Fibroblast of the aortic adventitia (primary cell): ENCODE data around the gene TMEM150B. TPM values are rescaled to one million over a fixed set of nuclear protein-coding genes. Genes with fewer than 3 reads are reported as not detected.

Experiments
- DNase-seq: peaks from one replicate; pipeline ENCODE4 v3.0.0-alpha.2; 2010; ENCODE audit warnings: low read depth
- H3K4me3 ChIP-seq: 2 replicates; pipeline ENCODE4 v1.5.1; 2011; ENCODE audit warnings: low read depth, mild to moderate bottlenecking, control low read depth, low read length, moderate library complexity
- total RNA-seq: library from RNA; depleted of rRNA; stranded (reverse); fragments of >200 nt; gene quantifications from 2 replicates; pipeline ENCODE4 v1.2.3, GENCODE V29; 2012; ENCODE audit warnings: low replicate concordance
- TF ChIP-seq, protein P1 (sequence below): IDR thresholded peaks from 2 replicates; pipeline ENCODE4 v1.5.1; 2011; ENCODE audit warnings: mild to moderate bottlenecking, low read length, control low read depth, inconsistent platforms; ENCODE audit not compliant: insufficient read depth

TMEM150B gene
- total RNA-seq, 1 donor: not detected

DNA sequence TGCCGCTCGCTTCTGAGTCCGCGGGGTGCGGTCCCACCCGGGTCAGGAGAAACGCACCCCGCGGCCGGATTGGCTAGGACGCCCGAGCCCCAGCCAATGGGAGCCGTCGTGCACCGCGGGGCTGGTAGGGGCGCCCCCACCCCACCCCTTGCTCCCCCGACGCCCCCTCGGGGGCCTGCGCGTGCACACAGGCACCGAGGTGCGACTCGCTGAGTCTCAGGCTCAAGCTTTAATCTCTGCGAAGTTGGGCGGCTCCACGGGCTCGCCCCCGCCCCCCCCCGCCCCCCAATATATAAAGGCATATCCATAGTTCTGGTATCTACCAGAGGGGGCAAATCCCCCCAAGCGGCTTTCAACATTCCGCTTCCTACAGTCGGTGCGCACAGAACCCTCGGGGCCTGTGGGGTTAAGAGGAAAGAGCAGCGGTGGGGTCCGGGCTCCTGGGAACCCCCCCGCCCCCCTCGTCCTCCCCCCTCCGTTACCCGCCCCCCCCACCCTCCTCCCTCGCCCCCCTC is 29.6 kb upstream of the TMEM150B start, which contains the start of gene COX6B2:
Gene COX6B2, minus strand, starts transcription at position 22 of the 515 bp plus-strand sequence. CDS start 198 bp downstream, outside the sequence.
- peak within 1 kb of the TSS; percentile 60 for H3K4me3 ChIP-seq
- TF ChIP-seq, protein P1, sequence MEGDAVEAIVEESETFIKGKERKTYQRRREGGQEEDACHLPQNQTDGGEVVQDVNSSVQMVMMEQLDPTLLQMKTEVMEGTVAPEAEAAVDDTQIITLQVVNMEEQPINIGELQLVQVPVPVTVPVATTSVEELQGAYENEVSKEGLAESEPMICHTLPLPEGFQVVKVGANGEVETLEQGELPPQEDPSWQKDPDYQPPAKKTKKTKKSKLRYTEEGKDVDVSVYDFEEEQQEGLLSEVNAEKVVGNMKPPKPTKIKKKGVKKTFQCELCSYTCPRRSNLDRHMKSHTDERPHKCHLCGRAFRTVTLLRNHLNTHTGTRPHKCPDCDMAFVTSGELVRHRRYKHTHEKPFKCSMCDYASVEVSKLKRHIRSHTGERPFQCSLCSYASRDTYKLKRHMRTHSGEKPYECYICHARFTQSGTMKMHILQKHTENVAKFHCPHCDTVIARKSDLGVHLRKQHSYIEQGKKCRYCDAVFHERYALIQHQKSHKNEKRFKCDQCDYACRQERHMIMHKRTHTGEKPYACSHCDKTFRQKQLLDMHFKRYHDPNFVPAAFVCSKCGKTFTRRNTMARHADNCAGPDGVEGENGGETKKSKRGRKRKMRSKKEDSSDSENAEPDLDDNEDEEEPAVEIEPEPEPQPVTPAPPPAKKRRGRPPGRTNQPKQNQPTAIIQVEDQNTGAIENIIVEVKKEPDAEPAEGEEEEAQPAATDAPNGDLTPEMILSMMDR: no peak
- no peak for DNase-seq

DNA sequence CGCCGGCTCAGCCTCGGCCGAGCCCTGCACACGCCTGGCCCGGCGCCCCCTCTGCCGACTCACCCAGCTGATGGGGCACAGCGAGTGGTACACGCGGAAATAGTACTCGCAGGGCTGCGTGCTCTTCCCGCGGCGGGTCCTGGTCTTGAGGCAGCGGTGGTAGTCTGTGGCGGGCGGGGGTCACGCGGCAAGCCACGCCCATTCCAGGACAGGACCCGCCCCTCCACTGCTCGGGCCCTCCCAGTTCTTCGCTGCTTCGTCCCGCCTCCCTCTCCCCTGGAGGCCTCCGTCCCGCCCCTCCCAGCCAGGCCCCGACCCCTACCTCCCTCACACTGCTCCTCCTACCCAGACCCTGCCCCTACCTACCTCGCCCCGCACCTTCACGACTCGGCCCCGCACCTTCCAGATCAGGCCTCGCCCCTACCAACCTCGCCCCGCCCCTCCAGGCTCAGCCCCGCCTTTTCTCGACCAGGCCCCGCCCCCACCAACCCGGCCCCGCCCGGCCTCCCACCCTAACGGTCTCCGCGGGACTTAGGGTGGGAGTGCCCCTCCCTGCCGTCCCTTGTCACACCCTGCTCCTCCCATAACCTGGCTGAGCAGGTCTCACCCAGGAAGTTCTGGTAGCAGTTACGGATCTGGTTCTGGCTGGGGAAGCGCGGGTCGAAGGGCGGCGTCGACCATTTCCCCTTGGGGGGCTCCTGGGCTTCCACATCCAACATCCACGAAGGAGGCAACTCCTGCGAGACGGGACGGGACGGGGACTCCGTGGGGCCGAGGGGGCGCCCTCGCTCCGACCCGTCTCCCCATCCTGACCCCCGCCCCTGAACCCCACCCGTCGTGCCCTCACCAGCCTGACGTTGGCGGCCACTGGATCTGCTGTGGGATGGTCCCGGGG is 28.9 kb upstream of the TMEM150B start:
- TF ChIP-seq, protein P1: no peak
- peak overlapping the region; percentile 60 for H3K4me3 ChIP-seq
- peak; percentile 39 for DNase-seq

DNA sequence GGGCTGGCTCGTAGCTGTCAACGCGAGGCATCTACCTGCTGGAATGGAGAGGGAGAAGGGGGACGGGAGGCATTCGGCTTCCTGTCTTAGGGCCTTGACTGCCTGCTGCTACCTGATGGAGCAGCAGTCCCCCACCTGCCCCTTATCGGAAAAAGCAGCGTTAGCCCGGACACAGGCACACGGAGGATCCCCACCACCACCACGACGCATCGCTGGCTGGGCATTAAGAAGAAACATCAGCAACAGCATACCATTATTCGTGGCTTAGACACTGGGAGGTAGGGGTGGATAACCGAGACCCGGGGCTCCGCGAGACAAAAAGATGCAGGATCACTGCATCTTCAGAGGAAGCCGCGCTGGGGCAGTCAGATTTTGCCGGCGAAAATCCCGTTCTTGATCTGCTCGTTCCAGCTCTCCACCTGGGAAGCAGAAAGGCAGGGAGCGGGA is 28.2 kb upstream of the TMEM150B start:
- peak overlapping the region; percentile 60 for H3K4me3 ChIP-seq
- no peak for DNase-seq
- TF ChIP-seq, protein P1: no peak

DNA sequence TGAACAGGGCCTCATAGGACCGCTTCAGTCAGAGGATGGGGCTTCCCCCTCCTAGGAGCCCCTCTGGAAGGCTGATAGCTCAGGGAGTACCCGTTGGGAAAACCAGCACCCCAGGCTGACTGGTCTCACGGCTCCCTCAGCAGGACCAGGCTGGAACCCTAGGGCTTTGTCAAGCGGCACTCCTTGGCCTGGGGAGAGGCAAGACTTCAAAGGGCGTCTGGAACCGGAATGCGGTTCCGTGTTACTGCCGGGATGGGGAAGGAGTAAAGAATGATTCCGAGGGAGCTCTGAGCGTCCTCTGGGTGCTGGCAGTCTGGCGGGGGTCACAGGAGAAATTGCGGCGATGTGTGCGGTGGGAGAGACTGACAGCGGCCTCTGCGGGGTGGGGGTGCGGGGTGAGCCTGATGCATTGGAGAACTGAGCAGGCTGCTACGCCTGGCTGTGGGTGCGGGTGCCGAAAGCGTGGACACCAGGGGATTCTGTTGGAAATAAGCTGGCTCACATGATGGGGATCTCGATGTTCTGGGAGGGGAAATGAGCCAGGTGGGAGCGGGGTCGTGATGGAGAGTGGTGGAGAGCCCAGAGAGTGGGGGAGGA is 27.5 kb upstream of the TMEM150B start:
- DNase-seq: no peak
- TF ChIP-seq, protein P1: no peak
- no peak overlapping the region for H3K4me3 ChIP-seq

DNA sequence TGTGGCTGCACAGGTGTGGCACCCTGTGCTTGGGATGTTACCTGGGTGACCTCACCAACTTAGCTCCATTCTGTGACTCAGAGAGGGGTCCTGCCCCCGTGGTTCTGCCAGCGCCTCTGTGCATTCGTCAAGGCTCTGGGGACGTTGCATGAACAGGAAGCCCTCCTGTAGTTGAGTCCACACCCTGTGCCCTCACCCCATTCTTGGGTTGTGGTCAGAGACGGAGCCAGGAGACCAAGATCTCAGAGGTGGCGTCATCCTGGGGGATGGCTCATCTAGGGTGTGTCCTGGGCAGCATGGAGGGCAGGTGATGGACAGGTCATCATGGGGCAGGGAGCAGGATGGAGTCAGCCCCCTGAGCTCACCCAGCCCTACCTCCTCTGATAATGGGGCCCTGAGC is 26.9 kb upstream of the TMEM150B start:
- TF ChIP-seq, protein P1: no peak
- DNase-seq: no peak
- no peak overlapping the region for H3K4me3 ChIP-seq

DNA sequence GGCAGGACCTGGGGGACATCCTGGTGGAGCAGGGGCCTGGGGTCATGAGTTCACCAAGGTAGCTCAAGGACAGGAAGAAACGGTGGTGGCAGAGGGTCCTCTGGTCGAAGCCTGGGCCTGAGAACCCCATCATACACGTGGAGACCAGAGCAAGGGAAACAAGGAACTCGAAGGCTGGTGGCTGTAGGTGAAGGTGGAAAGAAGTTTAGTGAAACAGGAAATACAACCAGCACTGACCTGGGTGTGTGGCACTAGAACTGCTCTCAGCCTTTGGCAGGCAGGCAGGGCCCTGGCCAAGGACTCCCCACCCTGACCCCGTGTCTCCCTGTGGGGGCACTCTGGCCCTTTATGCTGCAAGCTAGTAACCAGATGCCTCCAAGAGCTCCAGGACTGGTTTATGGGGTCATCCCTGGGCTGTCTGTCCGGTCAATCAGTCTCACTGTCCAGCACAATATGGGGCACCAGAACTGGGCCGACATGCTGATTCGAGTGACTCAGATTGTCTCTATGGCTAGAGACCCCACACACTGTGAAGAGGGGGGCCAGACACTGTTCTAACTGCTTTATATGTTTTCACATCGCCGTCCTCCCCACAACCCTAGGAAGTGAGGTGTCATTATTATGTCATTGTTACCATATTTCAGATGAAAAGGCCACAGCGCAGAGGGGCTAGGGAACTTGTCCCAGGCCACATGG is 25.6 kb upstream of the TMEM150B start:
- TF ChIP-seq, protein P1: no peak
- DNase-seq: no peak
- no peak overlapping the region for H3K4me3 ChIP-seq
